GM12801 (cell line): Measurements from ENCODE around the gene SMO.

ENCODE experiments used
- CTCF ChIP-seq: IDR thresholded peaks from one replicate; pipeline ENCODE4 v1.5.1; 2011; ENCODE audit warnings: control low read depth; ENCODE audit not compliant: insufficient read length; ENCODE audit errors: extremely low read depth

SMO gene

GRCh38 chr7:129256221-129256620, 67.8 kb downstream of the SMO start:
- TF ChIP-seq CTCF = no peak

GRCh38 chr7:129257168-129257567, 68.7 kb downstream of the SMO start:
- TF ChIP-seq CTCF = no peak

- TF ChIP-seq CTCF = no peak
Measured at GRCh38 chr7:129258649-129259389, 70.4 kb downstream of the SMO start.

- TF ChIP-seq CTCF = no peak
Measured at GRCh38 chr7:129262324-129262723, 73.9 kb downstream of the SMO start.
